HG03521 (cell line): ENCODE data around the gene SLC22A6.

ENCODE experiments used
- ATAC-seq: cut with Tn5 transposase; IDR thresholded peaks from one replicate; pipeline ENCODE4 v1.9.1; 2021; ENCODE audit warnings: mild to moderate bottlenecking, moderate library complexity; ENCODE audit not compliant: unreplicated experiment

SLC22A6 gene

GRCh38 chr11:62984451-62984991, at the start of gene SLC22A6:
Gene SLC22A6 (minus strand): TSS chr11:62984967. CDS start chr11:62984690, 277 bp downstream.
- ATAC-seq: no peak

GRCh38 chr11:63032457-63032856, 47.7 kb upstream of the SLC22A6 start:
- ATAC-seq: no peak

- ATAC-seq: no peak
These were observed 39.3 kb upstream of the SLC22A6 start for GRCh38 chr11:63023841-63024648.

GRCh38 chr11:63023222-63023814, 38.6 kb upstream of the SLC22A6 start:
- no peak for ATAC-seq

- ATAC-seq: no peak
These were observed 37.7 kb upstream of the SLC22A6 start for GRCh38 chr11:63022441-63022840.

- no peak for ATAC-seq
These were observed 36.0 kb upstream of the SLC22A6 start for GRCh38 chr11:63020671-63021291.

GRCh38 chr11:63019506-63019905, 34.7 kb upstream of the SLC22A6 start:
- ATAC-seq: no peak

- ATAC-seq: no peak
These were observed 32.7 kb upstream of the SLC22A6 start for GRCh38 chr11:63017306-63017974.

GRCh38 chr11:63015521-63016215, 30.9 kb upstream of the SLC22A6 start, which contains the start of gene SLC22A8:
Gene SLC22A8 (minus strand): TSS chr11:63015841. CDS start chr11:63014958, 883 bp downstream.
- no peak for ATAC-seq

- ATAC-seq: no peak
These were observed 29.8 kb upstream of the SLC22A6 start for GRCh38 chr11:63014408-63015055.

GRCh38 chr11:63012839-63013238, 28.1 kb upstream of the SLC22A6 start:
- ATAC-seq: no peak

- no peak for ATAC-seq
These were observed 27.7 kb upstream of the SLC22A6 start for GRCh38 chr11:63012430-63012829.

- no peak for ATAC-seq
These were observed 26.2 kb upstream of the SLC22A6 start for GRCh38 chr11:63010934-63011439.

- ATAC-seq: no peak
These were observed 23.2 kb upstream of the SLC22A6 start for GRCh38 chr11:63007920-63008319.

- no peak for ATAC-seq
These were observed 16.7 kb upstream of the SLC22A6 start for GRCh38 chr11:63001456-63001855.

GRCh38 chr11:62999649-63000048, 14.9 kb upstream of the SLC22A6 start:
- no peak for ATAC-seq

- ATAC-seq: no peak
These were observed 14.4 kb upstream of the SLC22A6 start for GRCh38 chr11:62999156-62999555.

- ATAC-seq: no peak
These were observed 11.5 kb upstream of the SLC22A6 start for GRCh38 chr11:62996271-62996670.

- ATAC-seq: no peak
These were observed 10.0 kb upstream of the SLC22A6 start for GRCh38 chr11:62994775-62995174.

- no peak for ATAC-seq
These were observed 3.5 kb upstream of the SLC22A6 start for GRCh38 chr11:62988276-62988675.
